Suprapubic skin (tissue), 4 donors: ENCODE data around the gene ALG14. TPM values are rescaled to one million over a fixed set of nuclear protein-coding genes. Genes with fewer than 3 reads are reported as not detected.

Experiments used
- DNase-seq, 2 donors: peaks; one replicate each; pipeline ENCODE4 v3.0.0-alpha.2; 2019; ENCODE audit warnings: low spot score in 2 of 2
- H3K27ac ChIP-seq: fragments of 200-600 bp; sonication (generic); one replicate; pipeline ENCODE4 v1.5.1; 2019
- H3K27me3 ChIP-seq: fragments of 200-600 bp; sonication (generic); one replicate; pipeline ENCODE4 v1.5.1; 2019
- H3K36me3 ChIP-seq: fragments of 200-600 bp; sonication (generic); one replicate; pipeline ENCODE4 v1.5.1; 2019
- H3K4me1 ChIP-seq: fragments of 200-600 bp; sonication (generic); one replicate; pipeline ENCODE4 v1.5.1; 2019
- H3K4me3 ChIP-seq: fragments of 200-600 bp; sonication (generic); one replicate; pipeline ENCODE4 v1.5.1; 2019; ENCODE audit warnings: mild to moderate bottlenecking
- H3K9me3 ChIP-seq: fragments of 200-600 bp; sonication (generic); one replicate; pipeline ENCODE4 v1.5.1; 2019
- EP300 ChIP-seq: sonication (generic); formaldehyde crosslinking; IDR thresholded peaks from one replicate; pipeline ENCODE4 v1.6.1; 2017; ENCODE audit warnings: antibody characterized with exemption
- POLR2A ChIP-seq, 2 donors: fragments of 450-650 bp; IDR thresholded peaks; one replicate each; pipeline ENCODE4 v1.6.1; 2017; ENCODE audit warnings: antibody characterized with exemption in 2 of 2, mild to moderate bottlenecking in 2 of 2, moderate library complexity in 2 of 2
- POLR2AphosphoS5 ChIP-seq, 3 donors: sonication (generic); formaldehyde crosslinking; IDR thresholded peaks; one replicate each; pipeline ENCODE4 v1.6.1; 2017; ENCODE audit warnings: antibody characterized with exemption in 3 of 3
- WGBS: methylation state at CpG from one replicate; pipeline ENCODE4 v1.1.5; 2018; 5-methylcytosine and 5-hydroxymethylcytosine counted together
- total RNA-seq, 4 donors: library from RNA; depleted of rRNA; stranded (reverse); fragments of >200 nt; gene quantifications; one replicate each; pipeline ENCODE4 v1.1.0, GENCODE V29; 2016
- TF ChIP-seq, protein P1 (sequence below), 2 donors: fragments of 200-600 bp in 1 of 2; fragments of 450-650 bp in 1 of 2; sonication (generic) in 1 of 2; IDR thresholded peaks; one replicate each; pipeline ENCODE4 v1.5.1; 2016 to 2019; ENCODE audit warnings: antibody characterized with exemption in 2 of 2, mild to moderate bottlenecking in 1 of 2, moderate library complexity in 1 of 2

ALG14 gene
- total RNA-seq, 4 donors from 2014 or later: 0.80 to 1.6 (median 1.1) TPM

DNA sequence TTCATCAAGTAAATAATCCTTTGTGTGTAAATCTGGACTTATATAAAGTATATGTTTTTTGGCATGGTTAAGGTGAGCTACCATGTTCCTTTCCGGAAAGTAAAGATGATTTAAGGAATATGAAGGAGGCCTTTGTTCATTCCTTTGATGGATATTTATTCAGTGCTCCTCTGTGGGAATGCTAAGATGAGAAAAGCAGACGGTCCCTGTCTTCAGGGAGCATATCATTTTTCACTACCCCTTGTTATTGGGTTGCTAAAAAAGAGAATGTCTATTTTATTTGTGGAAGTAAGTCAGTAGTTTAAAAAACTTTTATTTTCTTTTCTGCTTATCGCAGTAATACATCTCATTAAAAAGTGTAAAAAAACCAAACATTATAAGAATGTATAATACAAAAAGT lies 110.8 kb downstream of the ALG14 start:
- H3K4me3 ChIP-seq: no peak overlapping the region
- TF ChIP-seq EP300: no peak
- no peak for TF ChIP-seq POLR2AphosphoS5 (IDR thresholded peaks at IDR 0.05)
- TF ChIP-seq, protein P1, sequence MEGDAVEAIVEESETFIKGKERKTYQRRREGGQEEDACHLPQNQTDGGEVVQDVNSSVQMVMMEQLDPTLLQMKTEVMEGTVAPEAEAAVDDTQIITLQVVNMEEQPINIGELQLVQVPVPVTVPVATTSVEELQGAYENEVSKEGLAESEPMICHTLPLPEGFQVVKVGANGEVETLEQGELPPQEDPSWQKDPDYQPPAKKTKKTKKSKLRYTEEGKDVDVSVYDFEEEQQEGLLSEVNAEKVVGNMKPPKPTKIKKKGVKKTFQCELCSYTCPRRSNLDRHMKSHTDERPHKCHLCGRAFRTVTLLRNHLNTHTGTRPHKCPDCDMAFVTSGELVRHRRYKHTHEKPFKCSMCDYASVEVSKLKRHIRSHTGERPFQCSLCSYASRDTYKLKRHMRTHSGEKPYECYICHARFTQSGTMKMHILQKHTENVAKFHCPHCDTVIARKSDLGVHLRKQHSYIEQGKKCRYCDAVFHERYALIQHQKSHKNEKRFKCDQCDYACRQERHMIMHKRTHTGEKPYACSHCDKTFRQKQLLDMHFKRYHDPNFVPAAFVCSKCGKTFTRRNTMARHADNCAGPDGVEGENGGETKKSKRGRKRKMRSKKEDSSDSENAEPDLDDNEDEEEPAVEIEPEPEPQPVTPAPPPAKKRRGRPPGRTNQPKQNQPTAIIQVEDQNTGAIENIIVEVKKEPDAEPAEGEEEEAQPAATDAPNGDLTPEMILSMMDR (IDR thresholded peaks at IDR 0.05): no peak
- no peak for TF ChIP-seq POLR2A (IDR thresholded peaks at IDR 0.05)
- H3K27ac ChIP-seq: no peak overlapping the region
- 88% methylated on average over 3 of the region's 3 CpGs for WGBS
- H3K4me1 ChIP-seq: peaks cover 22% of the 10 kb centered on the region
- H3K9me3 ChIP-seq: no peaks in the 10 kb centered on the region
- H3K36me3 ChIP-seq: no peaks in the 10 kb centered on the region
- H3K27me3 ChIP-seq: no peaks in the 10 kb centered on the region
- no peak for DNase-seq

DNA sequence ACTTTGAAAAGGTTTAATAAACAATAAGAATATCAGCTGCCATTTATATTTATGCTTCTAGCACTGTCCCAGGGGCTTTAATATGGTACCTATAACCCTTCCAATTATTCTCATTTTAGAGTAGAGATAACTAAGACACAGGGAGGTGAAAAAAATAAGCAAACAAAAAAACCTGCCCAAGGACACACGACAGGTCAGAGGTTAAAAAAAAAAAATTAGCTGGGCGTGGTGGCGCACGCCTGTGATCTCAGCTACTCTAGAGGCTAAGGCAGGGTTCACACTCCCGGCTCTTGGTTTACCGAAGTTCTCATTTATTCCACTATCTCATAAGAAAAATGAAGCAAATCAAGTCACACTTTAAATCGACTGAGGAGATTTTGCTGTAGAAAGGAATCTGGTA lies 111.2 kb downstream of the ALG14 start:
- 95% methylated on average over 7 of the region's 7 CpGs for WGBS
- no peak overlapping the region for H3K27ac ChIP-seq
- DNase-seq: no peak
- H3K27me3 ChIP-seq: no peaks in the 10 kb centered on the region
- TF ChIP-seq POLR2AphosphoS5 (IDR thresholded peaks at IDR 0.05): no peak
- TF ChIP-seq, protein P1 (IDR thresholded peaks at IDR 0.05): no peak
- no peak for TF ChIP-seq EP300
- no peak for TF ChIP-seq POLR2A (IDR thresholded peaks at IDR 0.05)
- H3K4me1 ChIP-seq: peaks cover 22% of the 10 kb centered on the region
- no peak overlapping the region for H3K4me3 ChIP-seq
- H3K36me3 ChIP-seq: no peaks in the 10 kb centered on the region
- H3K9me3 ChIP-seq: no peaks in the 10 kb centered on the region

DNA sequence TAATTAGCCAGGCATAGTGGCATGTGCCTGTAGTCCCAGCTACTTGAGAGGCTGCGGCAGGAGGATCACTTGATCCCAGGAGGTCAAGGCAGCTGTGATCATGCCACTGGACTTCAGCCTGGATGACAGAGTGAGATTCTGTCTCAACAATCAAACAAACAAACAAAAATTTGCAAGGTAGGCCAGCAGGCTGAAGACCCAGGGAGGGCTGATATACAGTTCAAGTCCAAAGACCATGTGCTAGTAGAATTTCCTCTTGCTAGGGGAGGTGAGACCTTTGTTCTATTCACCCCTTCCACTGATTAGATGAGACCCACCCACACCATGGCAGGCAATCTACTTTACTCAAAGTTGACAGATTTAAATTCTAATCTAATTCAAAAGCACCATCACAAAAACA lies 114.7 kb downstream of the ALG14 start:
- Histone ChIP-seq H3K4me3 (no peak overlapping the region), H3K4me1 (peaks cover 35% of the 10 kb centered on the region), H3K27me3 (no peaks in the 10 kb centered on the region), H3K27ac (no peak overlapping the region), H3K9me3 (no peaks in the 10 kb centered on the region), H3K36me3 (no peaks in the 10 kb centered on the region)
- TF ChIP-seq EP300: no peak
- TF ChIP-seq POLR2AphosphoS5 (IDR thresholded peaks at IDR 0.05): no peak
- TF ChIP-seq, protein P1 (IDR thresholded peaks at IDR 0.05): no peak
- TF ChIP-seq POLR2A (IDR thresholded peaks at IDR 0.05): no peak
- 100% methylated on average over 1 of the region's 1 CpG for WGBS
- no peak for DNase-seq

DNA sequence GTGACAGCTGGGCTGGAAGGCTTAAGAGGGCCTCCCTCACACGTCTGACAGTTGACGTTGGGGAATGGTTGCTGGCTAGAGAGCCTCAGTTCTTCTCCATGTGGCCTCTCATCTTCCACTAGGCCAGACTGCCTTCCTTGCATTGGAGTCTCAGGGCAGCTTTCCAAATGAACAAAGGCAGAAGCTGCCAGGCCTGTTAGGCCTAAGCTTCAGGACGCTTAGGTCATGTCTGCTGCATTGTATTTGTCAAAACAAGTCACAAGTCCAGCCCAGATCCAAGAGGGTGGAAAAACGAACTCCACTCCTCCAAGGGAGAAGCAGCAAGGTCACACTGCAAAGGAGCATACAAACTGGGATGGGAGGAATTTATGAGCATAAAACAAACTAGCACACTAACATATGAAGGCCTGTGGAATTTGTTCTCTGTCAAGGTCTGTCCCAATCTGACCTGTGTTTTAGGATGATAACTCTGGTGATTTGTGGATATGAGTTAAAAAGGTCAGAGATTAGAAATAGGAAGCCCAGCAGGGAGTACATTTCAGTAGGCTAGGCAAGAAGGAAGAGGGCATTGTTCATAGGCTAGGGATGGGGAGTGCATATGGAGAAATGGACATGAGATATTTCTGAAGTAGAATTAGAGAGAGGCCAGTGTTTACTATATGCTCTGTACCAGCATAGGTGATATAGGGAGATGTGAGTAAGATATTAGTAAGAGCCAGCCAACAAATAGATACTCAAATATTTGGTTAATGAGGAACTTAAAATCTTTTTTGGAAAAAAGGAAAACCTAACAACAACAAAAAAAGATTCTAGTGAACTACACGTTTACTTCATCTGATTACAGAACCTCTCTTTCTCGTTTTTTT lies 116.8 kb downstream of the ALG14 start:
- no peak overlapping the region for H3K4me3 ChIP-seq
- no peak overlapping the region for H3K27ac ChIP-seq
- WGBS: 56% methylated on average over 6 of the region's 6 CpGs
- no peak for DNase-seq
- TF ChIP-seq POLR2AphosphoS5 (IDR thresholded peaks at IDR 0.05) (no peak), POLR2A (IDR thresholded peaks at IDR 0.05) (no peak), EP300 (no peak)
- TF ChIP-seq, protein P1 (IDR thresholded peaks at IDR 0.05): no peak
- H3K36me3 ChIP-seq: no peaks in the 10 kb centered on the region
- H3K9me3 ChIP-seq: no peaks in the 10 kb centered on the region
- H3K27me3 ChIP-seq: no peaks in the 10 kb centered on the region
- H3K4me1 ChIP-seq: peaks cover 27% of the 10 kb centered on the region

DNA sequence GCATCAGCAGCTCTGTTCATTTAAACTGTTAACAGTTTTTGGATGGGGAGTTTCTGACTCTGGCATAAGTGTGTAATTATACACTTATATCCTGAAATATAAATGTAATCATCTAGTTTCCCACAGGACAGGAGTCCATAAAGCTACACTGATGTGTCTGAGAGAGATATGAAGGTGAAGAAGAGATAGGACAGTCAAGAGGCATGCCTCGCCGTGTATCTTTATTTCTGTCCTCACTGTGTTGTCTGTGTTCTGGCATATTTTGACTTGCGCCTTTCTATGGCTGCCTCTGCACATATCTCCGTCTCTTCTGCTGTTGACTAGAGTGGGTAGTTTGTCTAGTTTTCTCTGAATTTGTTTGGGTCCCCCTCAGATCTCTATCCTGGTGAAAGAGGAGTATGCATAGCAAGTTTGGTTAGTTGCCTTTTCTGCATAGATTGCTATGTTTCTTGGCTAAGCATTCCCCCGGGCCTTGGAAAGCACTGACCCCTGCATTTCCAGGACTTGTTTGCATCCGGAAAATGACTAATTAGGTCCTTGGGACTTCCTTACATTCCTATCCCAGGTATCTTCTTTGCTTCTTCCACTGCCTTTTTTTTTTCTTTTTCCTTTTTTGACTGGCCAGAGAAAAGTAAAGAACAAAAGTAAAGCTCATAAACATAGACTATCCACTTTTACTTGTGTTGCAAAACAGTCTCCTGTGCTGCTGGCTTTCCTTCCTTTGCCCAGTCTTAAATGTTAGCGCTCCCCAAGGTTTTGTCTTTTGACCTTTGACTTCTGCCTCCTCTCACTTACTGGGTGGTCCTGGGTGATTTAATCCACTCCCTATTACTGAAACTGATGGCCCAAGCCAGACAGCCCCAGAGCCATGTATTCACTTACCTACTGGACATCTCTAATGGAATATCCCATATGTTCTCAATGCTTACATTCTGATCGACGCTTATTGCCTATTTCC lies 118.2 kb downstream of the ALG14 start:
- Histone ChIP-seq H3K36me3 (no peaks in the 10 kb centered on the region), H3K27ac (no peak overlapping the region), H3K9me3 (no peaks in the 10 kb centered on the region), H3K4me1 (peaks cover 40% of the 10 kb centered on the region), H3K27me3 (no peaks in the 10 kb centered on the region), H3K4me3 (no peak overlapping the region)
- TF ChIP-seq POLR2AphosphoS5 (IDR thresholded peaks at IDR 0.05) (no peak), EP300 (no peak)
- no peak for DNase-seq
- 80% methylated on average over 9 of the region's 9 CpGs for WGBS
